Thoracic aorta (tissue), 2 donors: ENCODE measurements around the gene MAP1B. TPM values are rescaled to one million over a fixed set of nuclear protein-coding genes. Genes with fewer than 3 reads are reported as not detected.

Experiments used
- ATAC-seq: fragments of 150-250 bp; one replicate; pipeline ENCODE4 v1.8.0; 2017; ENCODE audit warnings: low read depth; ENCODE audit not compliant: insufficient number of reproducible peaks, low FRiP score
- DNase-seq: peaks from one replicate; pipeline ENCODE4 v3.0.0-alpha.2; 2020; ENCODE audit warnings: low spot score
- H3K27ac ChIP-seq, 2 donors: fragments of 200-600 bp; sonication (generic); 1 replicate in 1 of 2; 2 replicates in 1 of 2; pipeline ENCODE4 v1.5.1; 2016; ENCODE audit warnings: mild to moderate bottlenecking in 2 of 2, moderate library complexity in 2 of 2
- H3K27me3 ChIP-seq: fragments of 200-600 bp; sonication (generic); replicated peaks from 2 replicates; pipeline ENCODE4 v1.6.0; 2016; ENCODE audit warnings: mild to moderate bottlenecking; ENCODE audit not compliant: insufficient read depth
- H3K36me3 ChIP-seq: fragments of 200-600 bp; sonication (generic); one replicate; pipeline ENCODE4 v1.5.1; 2016
- H3K4me1 ChIP-seq, 2 donors: fragments of 200-600 bp; sonication (generic); 1 replicate in 1 of 2; 2 replicates in 1 of 2; pipeline versions ENCODE4 v1.5.1 to v1.6.0; 2016; ENCODE audit warnings: low read depth in 2 of 2, mild to moderate bottlenecking in 1 of 2; ENCODE audit not compliant: control insufficient read depth in 1 of 2
- H3K4me3 ChIP-seq: fragments of 200-600 bp; sonication (generic); 2 replicates; pipeline ENCODE4 v1.5.1; 2016; ENCODE audit warnings: mild to moderate bottlenecking
- H3K9me3 ChIP-seq: fragments of 200-600 bp; sonication (generic); 2 replicates; pipeline ENCODE4 v1.5.1; 2016
- total RNA-seq, 2 donors: library from RNA; depleted of rRNA; stranded (reverse); fragments of >200 nt; gene quantifications; one replicate each; pipeline versions ENCODE4 v1.1.0 to v1.2.3, GENCODE V29; 2016
- TF ChIP-seq, protein P1 (sequence below): fragments of 200-600 bp; sonication (generic); IDR thresholded peaks from one replicate; pipeline ENCODE4 v1.5.1; 2019; ENCODE audit warnings: antibody characterized with exemption

Gene MAP1B
- total RNA-seq, 2 donors from 2014 or later = 616 to 1,045 TPM

DNA sequence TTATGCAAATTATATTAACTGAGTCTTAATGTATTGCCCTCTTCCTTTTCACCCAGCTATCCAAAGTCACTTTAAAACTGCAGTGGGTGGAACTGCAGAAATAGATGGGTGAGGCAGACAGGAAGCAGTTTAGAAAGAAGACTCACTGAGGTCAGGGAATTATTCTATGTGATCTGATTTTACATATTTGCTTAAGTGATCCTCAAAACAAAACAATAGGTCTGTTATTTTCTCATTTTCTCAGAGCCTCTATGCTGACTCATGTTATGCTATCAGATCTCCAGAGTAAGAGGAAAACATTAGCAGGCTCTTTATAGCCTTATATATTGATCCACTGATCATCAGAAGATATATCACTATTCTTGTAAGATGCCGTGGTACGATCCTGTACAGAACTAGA lies 149.3 kb downstream of the MAP1B start:
- H3K4me3 ChIP-seq = no peak overlapping the region
- no peaks in the 10 kb centered on the region for H3K36me3 ChIP-seq
- H3K4me1 ChIP-seq = peaks cover 24 to 29% of the 10 kb centered on the region in 2 donors
- DNase-seq = no peak
- H3K9me3 ChIP-seq = no peaks in the 10 kb centered on the region
- TF ChIP-seq, protein P1, sequence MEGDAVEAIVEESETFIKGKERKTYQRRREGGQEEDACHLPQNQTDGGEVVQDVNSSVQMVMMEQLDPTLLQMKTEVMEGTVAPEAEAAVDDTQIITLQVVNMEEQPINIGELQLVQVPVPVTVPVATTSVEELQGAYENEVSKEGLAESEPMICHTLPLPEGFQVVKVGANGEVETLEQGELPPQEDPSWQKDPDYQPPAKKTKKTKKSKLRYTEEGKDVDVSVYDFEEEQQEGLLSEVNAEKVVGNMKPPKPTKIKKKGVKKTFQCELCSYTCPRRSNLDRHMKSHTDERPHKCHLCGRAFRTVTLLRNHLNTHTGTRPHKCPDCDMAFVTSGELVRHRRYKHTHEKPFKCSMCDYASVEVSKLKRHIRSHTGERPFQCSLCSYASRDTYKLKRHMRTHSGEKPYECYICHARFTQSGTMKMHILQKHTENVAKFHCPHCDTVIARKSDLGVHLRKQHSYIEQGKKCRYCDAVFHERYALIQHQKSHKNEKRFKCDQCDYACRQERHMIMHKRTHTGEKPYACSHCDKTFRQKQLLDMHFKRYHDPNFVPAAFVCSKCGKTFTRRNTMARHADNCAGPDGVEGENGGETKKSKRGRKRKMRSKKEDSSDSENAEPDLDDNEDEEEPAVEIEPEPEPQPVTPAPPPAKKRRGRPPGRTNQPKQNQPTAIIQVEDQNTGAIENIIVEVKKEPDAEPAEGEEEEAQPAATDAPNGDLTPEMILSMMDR = no peak
- H3K27ac ChIP-seq = no peak overlapping the region
- no peak for ATAC-seq
- H3K27me3 ChIP-seq = no peaks in the 10 kb centered on the region

Other genes with a start within 250 kb of the MAP1B start
- 10 to 100 TPM; 42.9 to 58.8 TPM for gene MRPS27, start 212.8 kb downstream of the MAP1B start, total RNA-seq
- 1 to 10 TPM; 2.8 to 5.3 TPM for gene PTCD2, start 212.9 kb downstream of the MAP1B start, total RNA-seq